Smooth muscle cell (in vitro differentiated cells): ENCODE measurements around the gene RNF144A. TPM values are rescaled to one million over a fixed set of nuclear protein-coding genes. Genes with fewer than 3 reads are reported as not detected.

Source experiments
- DNase-seq: peaks from one replicate; lab custom pipeline; 2025; ENCODE audit not compliant: unreplicated experiment; lab: John Stamatoyannopoulos, UW
- H2AFZ ChIP-seq: fragments of 200-600 bp; sonication (generic); 2 replicates; pipeline ENCODE4 v1.6.0; 2016; ENCODE audit warnings: antibody characterized with exemption, low read depth, mild to moderate bottlenecking
- H3F3A ChIP-seq: fragments of 200-600 bp; sonication (generic); 2 replicates; pipeline ENCODE4 v1.6.0; 2017; ENCODE audit warnings: antibody characterized with exemption, low read depth
- H3K27ac ChIP-seq: fragments of 200-600 bp; sonication (generic); 2 replicates; pipeline ENCODE4 v1.5.1; 2016; ENCODE audit warnings: low read depth, mild to moderate bottlenecking
- H3K27me3 ChIP-seq: fragments of 200-600 bp; sonication (generic); 2 replicates; pipeline ENCODE4 v1.6.1; 2016; ENCODE audit warnings: low read depth, mild to moderate bottlenecking
- H3K36me3 ChIP-seq: fragments of 200-600 bp; sonication (generic); 2 replicates; pipeline ENCODE4 v1.5.1; 2016; ENCODE audit warnings: low read depth
- H3K4me1 ChIP-seq: fragments of 200-600 bp; sonication (generic); 2 replicates; pipeline ENCODE4 v1.5.1; 2016; ENCODE audit warnings: low read depth
- H3K4me2 ChIP-seq: fragments of 200-600 bp; sonication (generic); 2 replicates; pipeline ENCODE4 v1.6.0; 2016; ENCODE audit warnings: mild to moderate bottlenecking
- H3K4me3 ChIP-seq: fragments of 200-600 bp; sonication (generic); 2 replicates; pipeline ENCODE4 v1.5.1; 2016; ENCODE audit warnings: mild to moderate bottlenecking
- H3K79me2 ChIP-seq: fragments of 200-600 bp; sonication (generic); 2 replicates; pipeline ENCODE4 v1.6.0; 2016; ENCODE audit warnings: low read depth, mild to moderate bottlenecking
- H3K9ac ChIP-seq: fragments of 200-600 bp; sonication (generic); 2 replicates; pipeline ENCODE4 v1.6.0; 2016; ENCODE audit warnings: low read depth
- H3K9me3 ChIP-seq: fragments of 200-600 bp; sonication (generic); replicated peaks from 2 replicates; pipeline ENCODE4 v1.5.1; 2016; ENCODE audit warnings: low read depth
- H4K20me1 ChIP-seq: fragments of 200-600 bp; sonication (generic); 2 replicates; pipeline ENCODE4 v1.6.0; 2016; ENCODE audit warnings: low read depth
- CTCF ChIP-seq: fragments of 200-600 bp; sonication (generic); IDR thresholded peaks from 2 replicates; pipeline ENCODE4 v1.5.1; 2017; ENCODE audit warnings: borderline replicate concordance, mild to moderate bottlenecking, antibody characterized with exemption; ENCODE audit not compliant: insufficient read depth, poor library complexity, severe bottlenecking
- WGBS: methylation state at CpG from one replicate; pipeline ENCODE4 v1.1.7; 2016; ENCODE audit warnings: low lambda C conversion rate; 5-methylcytosine and 5-hydroxymethylcytosine counted together
- polyA plus RNA-seq: library from polyadenylated mRNA; unstranded; fragments of >200 nt; fragmentation: Nextera tagmentation; extraction: Ambion mirVana; gene quantifications from 2 replicates; pipeline ENCODE4 v1.2.1, GENCODE V29; 2016
- total RNA-seq: library from RNA; depleted of rRNA; stranded (reverse); fragments of >200 nt; gene quantifications from 2 replicates; pipeline ENCODE4 v1.2.3, GENCODE V29; 2014

Gene RNF144A
- total and polyA plus RNA-seq, 2 experiments from 2014 or later: 10.0 to 23.3 TPM

GRCh38 chr2:6941299-6942046 is 24.3 kb downstream of the RNF144A start:
- Histone ChIP-seq H4K20me1 (peaks cover 23% of the 10 kb centered on the region), H3K36me3 (no peaks in the 10 kb centered on the region), H3K27ac (no peak overlapping the region), H3K9ac (no peak overlapping the region), H3F3A (no peaks in the 10 kb centered on the region), H3K9me3 (no peaks in the 10 kb centered on the region), H3K79me2 (no peaks in the 10 kb centered on the region), H3K4me1 (peaks cover 8% of the 10 kb centered on the region), H2AFZ (no peak overlapping the region), H3K4me3 (no peak overlapping the region), H3K27me3 (no peaks in the 10 kb centered on the region), H3K4me2 (no peak overlapping the region)
- DNase-seq: no peak
- TF ChIP-seq CTCF: no peak
- 92% methylated on average over 10 of the region's 10 CpGs for WGBS

GRCh38 chr2:6942848-6943247 is 25.6 kb downstream of the RNF144A start:
- no peaks in the 10 kb centered on the region for H3K27me3 ChIP-seq
- no peaks in the 10 kb centered on the region for H3K79me2 ChIP-seq
- peaks cover 9% of the 10 kb centered on the region for H3K4me1 ChIP-seq
- H4K20me1 ChIP-seq: peaks cover 10% of the 10 kb centered on the region
- H3K9me3 ChIP-seq: no peaks in the 10 kb centered on the region
- no peak overlapping the region for H3K4me2 ChIP-seq
- no peaks in the 10 kb centered on the region for H3F3A ChIP-seq
- H3K27ac ChIP-seq: no peak overlapping the region
- WGBS: 96% methylated on average over 8 of the region's 8 CpGs
- no peak for DNase-seq
- no peak for TF ChIP-seq CTCF
- no peak overlapping the region for H3K9ac ChIP-seq
- no peak overlapping the region for H2AFZ ChIP-seq
- H3K4me3 ChIP-seq: no peak overlapping the region
- no peaks in the 10 kb centered on the region for H3K36me3 ChIP-seq

- H3K9ac ChIP-seq: no peak overlapping the region
- H2AFZ ChIP-seq: no peak overlapping the region
- no peaks in the 10 kb centered on the region for H3K79me2 ChIP-seq
- no peak for DNase-seq
- H3F3A ChIP-seq: peaks cover under 1% of the 10 kb centered on the region
- H4K20me1 ChIP-seq: peaks cover 9% of the 10 kb centered on the region
- TF ChIP-seq CTCF: no peak
- H3K27ac ChIP-seq: no peak overlapping the region
- H3K36me3 ChIP-seq: no peaks in the 10 kb centered on the region
- H3K4me2 ChIP-seq: no peak overlapping the region
- H3K9me3 ChIP-seq: no peaks in the 10 kb centered on the region
- H3K4me3 ChIP-seq: no peak overlapping the region
- 80% methylated on average over 6 of the region's 6 CpGs for WGBS
- H3K4me1 ChIP-seq: peaks cover 9% of the 10 kb centered on the region
- H3K27me3 ChIP-seq: no peaks in the 10 kb centered on the region
These were observed 26.3 kb downstream of the RNF144A start for GRCh38 chr2:6943523-6943922.

- no peak for TF ChIP-seq CTCF
- Histone ChIP-seq H3K9ac (no peak overlapping the region), H3K27me3 (no peaks in the 10 kb centered on the region), H4K20me1 (peaks cover 9% of the 10 kb centered on the region), H2AFZ (no peak overlapping the region), H3F3A (peaks cover 5% of the 10 kb centered on the region), H3K9me3 (no peaks in the 10 kb centered on the region), H3K36me3 (no peaks in the 10 kb centered on the region), H3K4me2 (no peak overlapping the region), H3K27ac (no peak overlapping the region), H3K79me2 (no peaks in the 10 kb centered on the region), H3K4me3 (no peak overlapping the region), H3K4me1 (peaks cover 9% of the 10 kb centered on the region)
- WGBS: 98% methylated on average over 7 of the region's 8 CpGs
- no peak for DNase-seq
These were observed 26.8 kb downstream of the RNF144A start for GRCh38 chr2:6943971-6944370.
